RWPE2 (cell line): ENCODE data around the gene WDR18.
A peak's percentile ranks its signal among the peaks of the same experiment; 100 is the strongest.

Source experiments
- ATAC-seq: fragments of 200-7000 bp; cut with Tn5 transposase; 3 replicates; pipeline ENCODE4 v1.9.1; 2021; ENCODE audit warnings: low read depth
- DNase-seq: peaks from one replicate; pipeline ENCODE4 v3.0.0-alpha.2; 2020; ENCODE audit warnings: low spot score
- H3K27ac ChIP-seq: fragments of 450-650 bp; 2 replicates; pipeline ENCODE4 v1.5.1; 2017; ENCODE audit warnings: mild to moderate bottlenecking; ENCODE audit not compliant: poor library complexity, severe bottlenecking
- H3K27me3 ChIP-seq: fragments of 250-450 bp; sonication (Bioruptor Pico); 2 replicates; pipeline ENCODE4 v1.5.1; 2021; ENCODE audit warnings: mild to moderate bottlenecking, moderate library complexity; ENCODE audit not compliant: insufficient read depth, poor library complexity, severe bottlenecking
- H3K36me3 ChIP-seq: fragments of 250-450 bp; sonication (Bioruptor Pico); 2 replicates; pipeline ENCODE4 v1.5.1; 2020; ENCODE audit warnings: low read depth, mild to moderate bottlenecking, moderate library complexity
- H3K4me1 ChIP-seq: fragments of 250-450 bp; sonication (Bioruptor Pico); 2 replicates; pipeline ENCODE4 v1.5.1; 2021; ENCODE audit warnings: mild to moderate bottlenecking, moderate library complexity; ENCODE audit not compliant: insufficient read depth, poor library complexity, severe bottlenecking
- H3K4me3 ChIP-seq: fragments of 250-450 bp; sonication (Bioruptor Pico); 2 replicates; pipeline ENCODE4 v1.5.1; 2021; ENCODE audit warnings: mild to moderate bottlenecking, moderate library complexity; ENCODE audit not compliant: severe bottlenecking
- H3K9me3 ChIP-seq: fragments of 250-450 bp; sonication (Bioruptor Pico); 2 replicates; pipeline ENCODE4 v1.5.1; 2021; ENCODE audit warnings: mild to moderate bottlenecking, moderate library complexity; ENCODE audit not compliant: severe bottlenecking
- TF ChIP-seq, protein P1 (sequence below): fragments of 450-650 bp; IDR thresholded peaks from one replicate; pipeline ENCODE4 v1.5.1; 2017; ENCODE audit warnings: mild to moderate bottlenecking, moderate library complexity; ENCODE audit not compliant: poor library complexity, severe bottlenecking

WDR18 gene

DNA sequence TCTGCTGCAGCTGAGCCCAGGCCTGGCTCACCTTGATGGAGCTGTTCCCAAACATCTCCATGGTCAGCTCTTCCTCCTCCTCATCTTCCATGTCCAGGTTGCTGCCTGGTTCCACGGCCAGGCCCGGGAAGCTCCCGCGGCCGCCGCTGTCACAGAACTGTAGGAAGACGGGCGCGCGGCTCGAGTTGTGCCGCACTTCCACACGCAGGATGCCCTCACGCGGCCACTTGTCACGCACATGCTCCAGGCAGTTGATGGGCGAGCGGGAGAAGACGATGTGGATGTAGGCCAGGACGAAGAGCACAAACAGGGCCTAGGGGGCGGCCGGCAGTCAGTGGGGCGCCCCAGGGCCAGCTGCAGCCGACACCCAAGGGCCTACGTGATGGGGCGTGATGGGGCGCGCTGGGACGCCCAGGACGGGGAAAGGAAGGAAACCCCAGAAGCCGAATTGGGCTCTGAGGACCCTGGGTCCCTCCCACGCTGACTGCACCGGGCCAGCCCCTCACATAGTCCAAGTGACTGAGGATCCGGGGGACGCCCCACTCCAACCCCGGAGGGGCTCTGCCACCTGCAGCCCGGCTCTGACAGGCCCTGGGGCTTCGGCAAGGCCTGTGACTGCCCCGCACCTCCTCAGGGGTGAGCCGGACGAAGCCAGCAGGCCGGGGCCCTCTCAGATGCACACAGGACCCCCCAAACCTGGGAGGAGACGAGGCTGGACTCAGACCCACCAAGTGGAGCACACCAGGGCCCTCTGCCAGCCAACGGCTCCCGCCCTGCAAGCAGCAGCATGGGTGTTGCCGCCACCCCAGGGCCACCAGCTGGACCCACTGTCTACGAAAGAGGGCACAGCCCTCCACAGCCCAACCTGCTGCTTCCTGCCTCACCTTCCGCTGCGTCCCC is 30.3 kb downstream of the WDR18 start:
- Histone ChIP-seq H3K4me1 (peaks cover 23% of the 10 kb centered on the region), H3K4me3 (no peak overlapping the region), H3K27me3 (no peaks in the 10 kb centered on the region), H3K9me3 (no peaks in the 10 kb centered on the region), H3K27ac (no peak overlapping the region), H3K36me3 (peaks cover 29% of the 10 kb centered on the region)
- TF ChIP-seq, protein P1, sequence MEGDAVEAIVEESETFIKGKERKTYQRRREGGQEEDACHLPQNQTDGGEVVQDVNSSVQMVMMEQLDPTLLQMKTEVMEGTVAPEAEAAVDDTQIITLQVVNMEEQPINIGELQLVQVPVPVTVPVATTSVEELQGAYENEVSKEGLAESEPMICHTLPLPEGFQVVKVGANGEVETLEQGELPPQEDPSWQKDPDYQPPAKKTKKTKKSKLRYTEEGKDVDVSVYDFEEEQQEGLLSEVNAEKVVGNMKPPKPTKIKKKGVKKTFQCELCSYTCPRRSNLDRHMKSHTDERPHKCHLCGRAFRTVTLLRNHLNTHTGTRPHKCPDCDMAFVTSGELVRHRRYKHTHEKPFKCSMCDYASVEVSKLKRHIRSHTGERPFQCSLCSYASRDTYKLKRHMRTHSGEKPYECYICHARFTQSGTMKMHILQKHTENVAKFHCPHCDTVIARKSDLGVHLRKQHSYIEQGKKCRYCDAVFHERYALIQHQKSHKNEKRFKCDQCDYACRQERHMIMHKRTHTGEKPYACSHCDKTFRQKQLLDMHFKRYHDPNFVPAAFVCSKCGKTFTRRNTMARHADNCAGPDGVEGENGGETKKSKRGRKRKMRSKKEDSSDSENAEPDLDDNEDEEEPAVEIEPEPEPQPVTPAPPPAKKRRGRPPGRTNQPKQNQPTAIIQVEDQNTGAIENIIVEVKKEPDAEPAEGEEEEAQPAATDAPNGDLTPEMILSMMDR: no peak
- ATAC-seq: no peak
- no peak for DNase-seq

DNA sequence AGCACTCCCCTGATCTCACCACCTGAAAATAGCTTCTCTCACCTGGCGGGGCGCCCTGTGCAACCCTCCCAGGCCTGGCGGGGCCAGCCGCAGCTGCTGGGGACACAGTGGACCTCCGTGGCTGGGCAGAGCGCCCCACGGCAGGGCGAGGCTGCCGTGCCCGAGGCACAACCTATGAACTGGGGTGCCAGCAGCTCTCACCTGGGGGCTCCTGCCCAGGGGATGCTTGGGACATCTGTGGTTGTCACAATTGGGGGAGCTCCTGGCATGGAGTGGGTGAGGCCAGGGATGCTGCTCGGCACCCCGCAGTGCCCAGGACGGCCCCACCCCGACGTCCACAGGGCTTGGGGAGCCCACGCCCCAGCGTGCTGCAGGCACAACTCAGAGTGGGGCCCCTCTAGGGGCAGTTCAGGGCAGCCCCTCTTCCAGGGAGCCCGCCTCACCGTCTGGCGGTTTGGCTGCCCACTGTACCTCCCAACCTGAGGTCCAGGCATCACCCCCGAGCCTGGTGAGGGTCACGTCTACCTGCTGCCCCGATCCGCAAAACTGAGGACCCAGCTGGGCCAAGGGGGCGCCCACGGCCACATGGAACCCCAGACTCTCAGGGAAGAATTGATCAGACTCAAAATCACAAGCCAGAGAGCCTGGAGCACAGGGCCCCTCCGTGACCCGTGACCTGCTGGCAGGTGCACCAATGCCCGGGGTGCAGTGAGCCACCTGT is 31.1 kb downstream of the WDR18 start:
- Histone ChIP-seq H3K4me1 (peaks cover 23% of the 10 kb centered on the region), H3K36me3 (peaks cover 26% of the 10 kb centered on the region), H3K27me3 (no peaks in the 10 kb centered on the region), H3K4me3 (no peak overlapping the region), H3K27ac (no peak overlapping the region), H3K9me3 (no peaks in the 10 kb centered on the region)
- ATAC-seq (no peak), DNase-seq (no peak)
- TF ChIP-seq, protein P1: no peak

DNA sequence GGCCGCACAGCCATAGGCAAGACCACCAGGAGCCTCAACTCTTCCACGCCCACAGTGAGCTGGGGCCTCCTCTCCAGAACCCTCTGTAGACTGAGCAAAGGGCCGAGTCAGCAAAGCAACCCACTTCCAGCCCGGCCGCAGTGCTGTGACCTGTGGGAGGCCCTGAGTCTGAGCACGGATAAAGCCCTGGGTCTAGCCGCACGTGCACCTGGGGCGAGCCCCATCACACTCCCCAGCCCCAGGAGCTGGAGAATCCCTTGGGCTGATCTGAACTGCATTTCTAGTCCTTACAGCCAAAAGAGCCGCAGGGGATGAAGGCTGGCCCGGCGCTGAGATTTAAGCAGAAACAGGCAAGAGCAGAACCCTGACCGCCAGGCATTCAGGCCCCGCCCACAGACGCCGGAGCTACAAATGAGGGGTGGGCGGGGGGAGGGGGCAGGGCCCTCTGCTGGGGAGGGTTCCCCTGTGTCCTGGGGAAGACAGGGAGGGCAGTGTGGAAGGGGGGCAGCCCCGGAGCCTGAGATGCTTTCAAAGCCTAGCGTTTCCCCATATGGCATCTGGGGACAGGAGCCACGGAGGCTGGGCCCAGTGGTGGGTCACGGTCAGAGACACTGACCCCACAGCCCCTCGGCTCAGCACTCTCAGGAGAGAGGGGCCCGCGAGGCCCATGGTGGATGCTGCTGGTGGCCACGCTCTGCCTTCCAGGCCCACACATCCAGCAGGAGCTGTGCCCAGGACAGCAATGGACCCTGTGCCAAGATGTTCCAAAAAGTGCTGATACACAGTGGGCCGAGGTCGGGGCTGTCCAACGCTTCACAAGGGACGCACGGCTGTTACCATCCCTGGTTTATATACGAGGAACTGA is 31.9 kb downstream of the WDR18 start:
- Histone ChIP-seq H3K36me3 (peaks cover 24% of the 10 kb centered on the region), H3K27me3 (no peaks in the 10 kb centered on the region), H3K9me3 (no peaks in the 10 kb centered on the region), H3K4me1 (peaks cover 23% of the 10 kb centered on the region), H3K27ac (peak overlapping the region; percentile 84), H3K4me3 (no peak overlapping the region)
- no peak for DNase-seq
- no peak for ATAC-seq
- TF ChIP-seq, protein P1: no peak

DNA sequence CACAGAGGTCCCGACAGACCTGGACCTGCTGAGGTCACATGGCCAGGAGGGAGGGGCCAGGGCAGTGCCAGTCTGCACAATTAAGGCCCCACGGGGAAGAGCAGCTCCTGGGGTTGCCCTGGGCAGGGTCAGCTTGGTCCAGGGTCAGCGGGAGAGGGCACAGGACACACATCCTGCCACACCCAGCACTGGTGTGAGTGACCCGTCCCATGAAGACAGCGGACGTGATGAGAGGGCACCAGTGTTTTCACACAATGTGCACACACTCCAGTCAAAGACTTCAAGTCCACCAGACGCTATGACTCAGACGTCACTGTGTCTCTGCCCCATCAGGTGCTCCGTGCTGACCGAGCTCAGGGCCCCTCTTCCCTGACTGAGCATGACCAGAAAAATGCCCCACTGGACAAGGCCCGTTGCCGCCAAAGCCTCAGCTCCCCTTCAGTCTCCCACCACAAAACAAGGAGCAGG is 32.5 kb downstream of the WDR18 start:
- peaks cover 24% of the 10 kb centered on the region for H3K36me3 ChIP-seq
- H3K4me1 ChIP-seq: peaks cover 23% of the 10 kb centered on the region
- H3K4me3 ChIP-seq: peak overlapping the region; percentile 4
- TF ChIP-seq, protein P1: no peak
- peak overlapping the region; percentile 84 for H3K27ac ChIP-seq
- ATAC-seq (peak; percentile 52), DNase-seq (no peak)
- H3K27me3 ChIP-seq: no peaks in the 10 kb centered on the region
- H3K9me3 ChIP-seq: no peaks in the 10 kb centered on the region
